ENCODE measurements around the gene FMNL3. TPM values are rescaled to one million over a fixed set of nuclear protein-coding genes. Genes with fewer than 3 reads are reported as not detected.

Gene FMNL3
- total and polyA plus RNA-seq, 8 donors, result 2.1 to 28.5 (median 8.3) TPM

GRCh38 chr12:49696723-49697122 is 10.5 kb downstream of the FMNL3 start:
- H3K4me1 ChIP-seq, result peaks cover 0 to 21% (median 19%) of the 10 kb centered on the region in 4 donors
- H3K9me3 ChIP-seq, result no peaks in the 10 kb centered on the region
- H3K27ac ChIP-seq, result no peak overlapping the region
- intact Hi-C loops (cut with DNase I; ENCODE audit: low total_unique reads), result no loop called here
- no peak for TF ChIP-seq EP300 (IDR thresholded peaks at IDR 0.05)
- no peak for TF ChIP-seq POLR2AphosphoS5 (IDR thresholded peaks at IDR 0.05)
- H3K36me3 ChIP-seq, result no peaks in the 10 kb centered on the region
- H3K4me3 ChIP-seq, result no peak overlapping the region
- DNase-seq, result no peak
- H3K27me3 ChIP-seq, result no peaks in the 10 kb centered on the region

- H3K4me1 ChIP-seq, result peaks cover 12 to 36% (median 34%) of the 10 kb centered on the region in 4 donors
- 88 to 92% (median 91%) methylated on average over 8 of the region's 8 CpGs for WGBS, 5 donors
- intact Hi-C loops (cut with DNase I; ENCODE audit: low total_unique reads), result no loop called here
- no peak for TF ChIP-seq POLR2A (IDR thresholded peaks at IDR 0.05)
- TF ChIP-seq POLR2AphosphoS5 (IDR thresholded peaks at IDR 0.05), result no peak
- TF ChIP-seq CTCF (IDR thresholded peaks at IDR 0.05), result no peak
- TF ChIP-seq EP300 (IDR thresholded peaks at IDR 0.05), result no peak
- no peaks in the 10 kb centered on the region for H3K36me3 ChIP-seq
- no peak overlapping the region for H3K27ac ChIP-seq
- DNase-seq, result no peak
- no peaks in the 10 kb centered on the region for H3K9me3 ChIP-seq
- no peak overlapping the region for H3K4me3 ChIP-seq
- H3K27me3 ChIP-seq, result no peaks in the 10 kb centered on the region
Observed at GRCh38 chr12:49693931-49694444, 13.2 kb downstream of the FMNL3 start.

- H3K27me3 ChIP-seq, result no peaks in the 10 kb centered on the region
- no peaks in the 10 kb centered on the region for H3K36me3 ChIP-seq
- TF ChIP-seq CTCF (IDR thresholded peaks at IDR 0.05) (no peak), POLR2AphosphoS5 (IDR thresholded peaks at IDR 0.05) (no peak), EP300 (IDR thresholded peaks at IDR 0.05) (no peak), POLR2A (IDR thresholded peaks at IDR 0.05) (no peak)
- H3K27ac ChIP-seq, result no peak overlapping the region
- intact Hi-C loops (cut with DNase I; ENCODE audit: low total_unique reads), result no loop called here
- H3K4me3 ChIP-seq, result no peak overlapping the region
- peaks cover 12 to 32% (median 23%) of the 10 kb centered on the region in 4 donors for H3K4me1 ChIP-seq
- no peak for DNase-seq
- 46 to 56% (median 49%) methylated on average over 3 of the region's 3 CpGs for WGBS, 5 donors
- no peaks in the 10 kb centered on the region for H3K9me3 ChIP-seq
Observed at GRCh38 chr12:49692851-49693250, 14.4 kb downstream of the FMNL3 start.

- Histone ChIP-seq H3K9me3 (no peaks in the 10 kb centered on the region), H3K36me3 (no peaks in the 10 kb centered on the region), H3K27ac (peak overlapping the region in 1 of 5 donors; percentile 26), H3K4me3 (no peak overlapping the region), H3K27me3 (no peaks in the 10 kb centered on the region), H3K4me1 (peaks cover 12 to 33% (median 29%) of the 10 kb centered on the region in 4 donors)
- intact Hi-C loops (cut with DNase I; ENCODE audit: low total_unique reads), result no loop called here
- no peak for DNase-seq
- TF ChIP-seq CTCF (IDR thresholded peaks at IDR 0.05), result no peak
- no peak for TF ChIP-seq EP300 (IDR thresholded peaks at IDR 0.05)
- no peak for TF ChIP-seq POLR2AphosphoS5 (IDR thresholded peaks at IDR 0.05)
- no peak for TF ChIP-seq POLR2A (IDR thresholded peaks at IDR 0.05)
Observed at GRCh38 chr12:49689785-49690184, 17.4 kb downstream of the FMNL3 start.

- intact Hi-C loops (cut with DNase I; ENCODE audit: low total_unique reads), result no loop called here
- Histone ChIP-seq H3K4me1 (peaks cover 12 to 37% (median 30%) of the 10 kb centered on the region in 4 donors), H3K27ac (peak overlapping the region in 1 of 5 donors; percentile 26), H3K9me3 (no peaks in the 10 kb centered on the region), H3K27me3 (no peaks in the 10 kb centered on the region), H3K36me3 (no peaks in the 10 kb centered on the region), H3K4me3 (no peak overlapping the region)
- DNase-seq, result no peak
- 60 to 72% (median 65%) methylated on average over 2 of the region's 2 CpGs for WGBS, 5 donors
- no peak for TF ChIP-seq POLR2A (IDR thresholded peaks at IDR 0.05)
- TF ChIP-seq EP300 (IDR thresholded peaks at IDR 0.05), result no peak
- no peak for TF ChIP-seq POLR2AphosphoS5 (IDR thresholded peaks at IDR 0.05)
- TF ChIP-seq CTCF (IDR thresholded peaks at IDR 0.05), result no peak
Observed at GRCh38 chr12:49689237-49689636, 18.0 kb downstream of the FMNL3 start.
